Measurements from ENCODE around the gene ENPP3.

DNA sequence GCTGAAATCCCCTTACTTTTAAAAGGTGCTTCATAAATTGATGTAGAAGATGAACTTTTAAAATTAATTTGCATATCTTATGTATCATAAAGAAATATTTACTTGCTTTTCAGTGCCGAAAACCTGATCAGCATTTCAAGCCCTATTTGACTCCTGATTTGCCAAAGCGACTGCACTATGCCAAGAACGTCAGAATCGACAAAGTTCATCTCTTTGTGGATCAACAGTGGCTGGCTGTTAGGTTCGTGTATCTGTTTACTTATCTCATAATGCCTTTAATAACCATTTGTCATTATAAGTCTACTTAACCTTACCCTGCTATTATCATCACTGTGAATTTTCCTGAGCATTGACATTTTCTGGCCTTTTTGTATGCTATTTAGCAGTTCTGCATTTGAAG is 56.3 kb downstream of the ENPP3 start:
- TF ChIP-seq RBAK (tag by site-specific recombination; IDR thresholded peaks at IDR 0.05) (no peak), ZNF10 (tag by site-specific recombination; IDR thresholded peaks at IDR 0.05) (no peak), ZNF132 (tag by site-specific recombination; IDR thresholded peaks at IDR 0.05; ENCODE audit: borderline replicate concordance) (no peak), ZNF292 (tag by site-specific recombination; IDR thresholded peaks at IDR 0.05; ENCODE audit: borderline replicate concordance, low read depth) (no peak), ZNF544 (tag by site-specific recombination; IDR thresholded peaks at IDR 0.05) (no peak), ZNF548 (tag by site-specific recombination; IDR thresholded peaks at IDR 0.05) (no peak), ZNF121 (tag by site-specific recombination; IDR thresholded peaks at IDR 0.05) (no peak), ZNF792 (tag by site-specific recombination; IDR thresholded peaks at IDR 0.05) (no peak), MYNN (tag by site-specific recombination; IDR thresholded peaks at IDR 0.05; ENCODE audit: borderline replicate concordance) (no peak), YY1 (tag by site-specific recombination; IDR thresholded peaks at IDR 0.05) (no peak)
- TF ChIP-seq, protein P1, sequence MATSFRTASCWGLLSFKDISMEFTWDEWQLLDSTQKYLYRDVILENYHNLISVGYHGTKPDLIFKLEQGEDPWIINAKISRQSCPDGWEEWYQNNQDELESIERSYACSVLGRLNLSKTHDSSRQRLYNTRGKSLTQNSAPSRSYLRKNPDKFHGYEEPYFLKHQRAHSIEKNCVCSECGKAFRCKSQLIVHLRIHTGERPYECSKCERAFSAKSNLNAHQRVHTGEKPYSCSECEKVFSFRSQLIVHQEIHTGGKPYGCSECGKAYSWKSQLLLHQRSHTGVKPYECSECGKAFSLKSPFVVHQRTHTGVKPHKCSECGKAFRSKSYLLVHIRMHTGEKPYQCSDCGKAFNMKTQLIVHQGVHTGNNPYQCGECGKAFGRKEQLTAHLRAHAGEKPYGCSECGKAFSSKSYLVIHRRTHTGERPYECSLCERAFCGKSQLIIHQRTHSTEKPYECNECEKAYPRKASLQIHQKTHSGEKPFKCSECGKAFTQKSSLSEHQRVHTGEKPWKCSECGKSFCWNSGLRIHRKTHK (tag by site-specific recombination; IDR thresholded peaks at IDR 0.05), result no peak
- TF ChIP-seq, protein P2, sequence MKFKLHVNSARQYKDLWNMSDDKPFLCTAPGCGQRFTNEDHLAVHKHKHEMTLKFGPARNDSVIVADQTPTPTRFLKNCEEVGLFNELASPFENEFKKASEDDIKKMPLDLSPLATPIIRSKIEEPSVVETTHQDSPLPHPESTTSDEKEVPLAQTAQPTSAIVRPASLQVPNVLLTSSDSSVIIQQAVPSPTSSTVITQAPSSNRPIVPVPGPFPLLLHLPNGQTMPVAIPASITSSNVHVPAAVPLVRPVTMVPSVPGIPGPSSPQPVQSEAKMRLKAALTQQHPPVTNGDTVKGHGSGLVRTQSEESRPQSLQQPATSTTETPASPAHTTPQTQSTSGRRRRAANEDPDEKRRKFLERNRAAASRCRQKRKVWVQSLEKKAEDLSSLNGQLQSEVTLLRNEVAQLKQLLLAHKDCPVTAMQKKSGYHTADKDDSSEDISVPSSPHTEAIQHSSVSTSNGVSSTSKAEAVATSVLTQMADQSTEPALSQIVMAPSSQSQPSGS (tag by site-specific recombination; IDR thresholded peaks at IDR 0.05; ENCODE audit: low read depth), result no peak
- TF ChIP-seq, protein P3, sequence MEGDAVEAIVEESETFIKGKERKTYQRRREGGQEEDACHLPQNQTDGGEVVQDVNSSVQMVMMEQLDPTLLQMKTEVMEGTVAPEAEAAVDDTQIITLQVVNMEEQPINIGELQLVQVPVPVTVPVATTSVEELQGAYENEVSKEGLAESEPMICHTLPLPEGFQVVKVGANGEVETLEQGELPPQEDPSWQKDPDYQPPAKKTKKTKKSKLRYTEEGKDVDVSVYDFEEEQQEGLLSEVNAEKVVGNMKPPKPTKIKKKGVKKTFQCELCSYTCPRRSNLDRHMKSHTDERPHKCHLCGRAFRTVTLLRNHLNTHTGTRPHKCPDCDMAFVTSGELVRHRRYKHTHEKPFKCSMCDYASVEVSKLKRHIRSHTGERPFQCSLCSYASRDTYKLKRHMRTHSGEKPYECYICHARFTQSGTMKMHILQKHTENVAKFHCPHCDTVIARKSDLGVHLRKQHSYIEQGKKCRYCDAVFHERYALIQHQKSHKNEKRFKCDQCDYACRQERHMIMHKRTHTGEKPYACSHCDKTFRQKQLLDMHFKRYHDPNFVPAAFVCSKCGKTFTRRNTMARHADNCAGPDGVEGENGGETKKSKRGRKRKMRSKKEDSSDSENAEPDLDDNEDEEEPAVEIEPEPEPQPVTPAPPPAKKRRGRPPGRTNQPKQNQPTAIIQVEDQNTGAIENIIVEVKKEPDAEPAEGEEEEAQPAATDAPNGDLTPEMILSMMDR (tag by site-specific recombination; IDR thresholded peaks at IDR 0.05), result no peak
